ENCODE results near the gene IFT57.

Gene IFT57

DNA sequence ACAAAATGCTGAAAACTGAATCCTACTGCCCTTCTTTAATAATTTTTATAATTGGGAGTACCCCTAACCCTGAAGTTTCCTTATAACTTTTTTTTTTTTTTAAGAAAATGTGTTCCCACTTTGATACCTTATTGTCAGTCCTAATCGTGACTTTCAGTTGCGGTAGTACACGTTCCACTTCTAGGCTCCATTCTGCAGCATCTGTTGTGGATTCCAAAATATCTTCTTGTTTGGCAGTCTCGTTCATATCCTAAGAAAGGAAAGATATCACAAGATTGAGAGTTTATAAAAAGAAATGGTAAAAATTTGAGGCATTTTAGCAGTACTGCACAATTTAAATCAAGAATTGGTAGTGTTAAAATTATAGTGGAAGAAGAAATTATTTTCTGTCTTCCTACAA lies 30.8 kb downstream of the IFT57 start:
- H3K4me2 ChIP-seq (ENCODE audit: low read depth, low read length, poor library complexity, severe bottlenecking) = no peak overlapping the region
- H3K9me3 ChIP-seq (ENCODE audit: insufficient read depth, low read depth, low read length) = no peaks in the 10 kb centered on the region
- H3F3A ChIP-seq (ENCODE audit: low read depth) = no peaks in the 10 kb centered on the region
- H3K79me2 ChIP-seq (ENCODE audit: insufficient read depth, low read length) = no peaks in the 10 kb centered on the region
- no peaks in the 10 kb centered on the region for H4K20me1 ChIP-seq (ENCODE audit: insufficient read depth, low read length, poor library complexity, severe bottlenecking)
- H2AFZ ChIP-seq (ENCODE audit: low read length) = no peak overlapping the region
- H3K9me2 ChIP-seq (replicated peaks; ENCODE audit: low read depth, low read length) = no peaks in the 10 kb centered on the region
- no peak overlapping the region for H3K9ac ChIP-seq (ENCODE audit: low read depth, low read length, poor library complexity, severe bottlenecking)
- H3K4me1 ChIP-seq (ENCODE audit: insufficient read depth, low read length, poor library complexity, severe bottlenecking) = no peaks in the 10 kb centered on the region
- TF ChIP-seq EZH2phosphoT487 (IDR thresholded peaks at IDR 0.05; ENCODE audit: borderline replicate concordance) = no peak
- TF ChIP-seq, protein P1, sequence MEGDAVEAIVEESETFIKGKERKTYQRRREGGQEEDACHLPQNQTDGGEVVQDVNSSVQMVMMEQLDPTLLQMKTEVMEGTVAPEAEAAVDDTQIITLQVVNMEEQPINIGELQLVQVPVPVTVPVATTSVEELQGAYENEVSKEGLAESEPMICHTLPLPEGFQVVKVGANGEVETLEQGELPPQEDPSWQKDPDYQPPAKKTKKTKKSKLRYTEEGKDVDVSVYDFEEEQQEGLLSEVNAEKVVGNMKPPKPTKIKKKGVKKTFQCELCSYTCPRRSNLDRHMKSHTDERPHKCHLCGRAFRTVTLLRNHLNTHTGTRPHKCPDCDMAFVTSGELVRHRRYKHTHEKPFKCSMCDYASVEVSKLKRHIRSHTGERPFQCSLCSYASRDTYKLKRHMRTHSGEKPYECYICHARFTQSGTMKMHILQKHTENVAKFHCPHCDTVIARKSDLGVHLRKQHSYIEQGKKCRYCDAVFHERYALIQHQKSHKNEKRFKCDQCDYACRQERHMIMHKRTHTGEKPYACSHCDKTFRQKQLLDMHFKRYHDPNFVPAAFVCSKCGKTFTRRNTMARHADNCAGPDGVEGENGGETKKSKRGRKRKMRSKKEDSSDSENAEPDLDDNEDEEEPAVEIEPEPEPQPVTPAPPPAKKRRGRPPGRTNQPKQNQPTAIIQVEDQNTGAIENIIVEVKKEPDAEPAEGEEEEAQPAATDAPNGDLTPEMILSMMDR (conservative IDR thresholded peaks at IDR 0.05; ENCODE audit: low read length) = no peak
- H3K4me3 ChIP-seq (ENCODE audit: low read length, poor library complexity, severe bottlenecking) = no peak overlapping the region
- H3K27me3 ChIP-seq (ENCODE audit: insufficient read depth, low read length, poor library complexity, severe bottlenecking) = no peaks in the 10 kb centered on the region
- H3K36me3 ChIP-seq (ENCODE audit: insufficient read depth, low read length) = no peaks in the 10 kb centered on the region

DNA sequence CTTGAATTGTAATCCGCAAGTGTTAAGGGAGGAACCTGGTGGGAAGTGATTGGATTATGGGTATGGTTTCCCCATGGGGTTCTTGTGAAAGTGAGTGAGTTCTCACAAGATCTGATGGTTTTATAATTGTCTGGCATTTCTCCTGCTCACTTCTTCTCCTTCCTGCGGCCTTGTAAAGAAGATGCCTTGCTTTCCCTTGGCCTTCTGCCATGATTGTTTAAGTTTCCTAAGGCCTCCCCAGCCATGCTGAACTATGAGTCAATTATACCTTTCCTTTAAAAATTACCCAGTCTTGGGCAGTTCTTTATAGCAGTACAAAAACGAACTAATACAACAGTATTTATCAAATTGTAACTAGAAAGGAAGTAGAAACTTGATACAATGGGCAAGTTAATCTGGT lies 31.9 kb downstream of the IFT57 start:
- TF ChIP-seq, protein P1 (conservative IDR thresholded peaks at IDR 0.05; ENCODE audit: low read length) = no peak
- no peak for TF ChIP-seq EZH2phosphoT487 (IDR thresholded peaks at IDR 0.05; ENCODE audit: borderline replicate concordance)
- Histone ChIP-seq H3K36me3 (ENCODE audit: insufficient read depth, low read length) (no peaks in the 10 kb centered on the region), H3K27me3 (ENCODE audit: insufficient read depth, low read length, poor library complexity, severe bottlenecking) (no peaks in the 10 kb centered on the region)

DNA sequence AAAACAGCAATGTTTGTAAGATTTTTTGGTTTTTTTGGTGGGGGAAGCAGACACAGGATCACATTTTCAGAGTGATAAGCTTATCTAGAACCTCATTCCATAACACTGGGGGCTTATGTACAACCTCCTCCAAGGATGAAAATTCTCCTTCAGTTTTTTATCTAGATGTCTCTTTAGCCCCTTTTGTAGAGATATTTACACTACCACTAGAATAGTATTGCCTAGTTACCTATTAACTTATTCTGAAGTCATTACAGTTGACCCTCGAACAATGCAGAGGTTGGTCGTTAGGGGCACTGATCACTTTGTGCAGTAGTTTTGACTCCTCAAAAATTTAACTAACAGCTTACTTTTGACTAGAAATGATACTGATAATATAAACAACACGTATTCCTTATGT lies 32.8 kb downstream of the IFT57 start:
- TF ChIP-seq, protein P1 (conservative IDR thresholded peaks at IDR 0.05; ENCODE audit: low read length) = no peak
- no peak for TF ChIP-seq EZH2phosphoT487 (IDR thresholded peaks at IDR 0.05; ENCODE audit: borderline replicate concordance)
- H3K27me3 ChIP-seq (ENCODE audit: insufficient read depth, low read length, poor library complexity, severe bottlenecking) = no peaks in the 10 kb centered on the region

More for the DNA sequence above, 31.9 kb downstream of the IFT57 start:
- no peak overlapping the region for H3K9ac ChIP-seq (ENCODE audit: low read depth, low read length, poor library complexity, severe bottlenecking)
- no peaks in the 10 kb centered on the region; the same call in 1 of the 2 replicates for H3K9me3 ChIP-seq (ENCODE audit: insufficient read depth, low read depth, low read length)
- H3K4me3 ChIP-seq (ENCODE audit: low read length, poor library complexity, severe bottlenecking) = no peak overlapping the region
- no peak overlapping the region for H2AFZ ChIP-seq (ENCODE audit: low read length)
- H3F3A ChIP-seq (ENCODE audit: low read depth) = no peaks in the 10 kb centered on the region
- no peak overlapping the region for H3K4me2 ChIP-seq (ENCODE audit: low read depth, low read length, poor library complexity, severe bottlenecking)
- no peaks in the 10 kb centered on the region for H3K9me2 ChIP-seq (replicated peaks; ENCODE audit: low read depth, low read length)
- no peaks in the 10 kb centered on the region for H4K20me1 ChIP-seq (ENCODE audit: insufficient read depth, low read length, poor library complexity, severe bottlenecking)
- H3K4me1 ChIP-seq (ENCODE audit: insufficient read depth, low read length, poor library complexity, severe bottlenecking) = no peaks in the 10 kb centered on the region
- no peaks in the 10 kb centered on the region for H3K79me2 ChIP-seq (ENCODE audit: insufficient read depth, low read length)

More for the DNA sequence above, 32.8 kb downstream of the IFT57 start:
- Histone ChIP-seq H3K36me3 (ENCODE audit: insufficient read depth, low read length) (no peaks in the 10 kb centered on the region), H2AFZ (ENCODE audit: low read length) (no peak overlapping the region), H3K4me3 (ENCODE audit: low read length, poor library complexity, severe bottlenecking) (no peak overlapping the region), H4K20me1 (ENCODE audit: insufficient read depth, low read length, poor library complexity, severe bottlenecking) (no peaks in the 10 kb centered on the region), H3K9me3 (ENCODE audit: insufficient read depth, low read depth, low read length) (no peaks in the 10 kb centered on the region; the same call in 1 of the 2 replicates), H3K9me2 (replicated peaks; ENCODE audit: low read depth, low read length) (no peaks in the 10 kb centered on the region), H3K4me1 (ENCODE audit: insufficient read depth, low read length, poor library complexity, severe bottlenecking) (no peaks in the 10 kb centered on the region), H3K4me2 (ENCODE audit: low read depth, low read length, poor library complexity, severe bottlenecking) (no peak overlapping the region), H3F3A (ENCODE audit: low read depth) (no peaks in the 10 kb centered on the region), H3K79me2 (ENCODE audit: insufficient read depth, low read length) (no peaks in the 10 kb centered on the region), H3K9ac (ENCODE audit: low read depth, low read length, poor library complexity, severe bottlenecking) (no peak overlapping the region)
